Measurements from ENCODE around the gene STARD9. TPM values are rescaled to one million over a fixed set of nuclear protein-coding genes. Genes with fewer than 3 reads are reported as not detected.

STARD9 gene
- total RNA-seq, 2 experiments from 2014 or later = 3.4 to 3.8 TPM

DNA sequence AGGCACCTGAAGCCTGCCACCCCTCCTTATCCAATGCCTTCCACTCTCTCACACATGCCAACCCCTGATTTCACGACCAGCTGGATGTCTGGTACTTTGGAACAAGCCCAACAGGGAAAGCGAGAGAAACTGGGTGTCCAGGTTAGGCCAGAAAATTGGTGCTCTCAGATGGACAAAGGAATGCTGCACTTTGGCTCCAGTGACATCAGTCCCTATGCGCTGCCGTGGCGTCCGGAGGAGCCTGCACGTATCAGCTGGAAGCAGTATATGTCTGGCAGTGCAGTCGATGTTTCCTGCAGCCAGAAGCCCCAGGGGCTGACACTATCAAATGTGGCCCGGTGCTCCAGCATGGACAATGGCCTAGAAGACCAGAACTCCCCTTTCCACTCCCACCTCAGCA is 116.4 kb downstream of the STARD9 start:
- intact Hi-C loops (cut with micrococcal nuclease) = no loop called here
- Mint-ChIP-seq H3K4me1 (ENCODE audit: low read depth) (peaks cover 7% of the 10 kb centered on the region), H3K4me3 (no peak overlapping the region), H3K36me3 (no peaks in the 10 kb centered on the region), H3K27ac (no peak overlapping the region), H3K27me3 (no peaks in the 10 kb centered on the region), H3K9me3 (no peaks in the 10 kb centered on the region)
- ChIA-PET POLR2A (no interaction called here), CTCF (no interaction called here)
- DNase-seq = no peak

DNA sequence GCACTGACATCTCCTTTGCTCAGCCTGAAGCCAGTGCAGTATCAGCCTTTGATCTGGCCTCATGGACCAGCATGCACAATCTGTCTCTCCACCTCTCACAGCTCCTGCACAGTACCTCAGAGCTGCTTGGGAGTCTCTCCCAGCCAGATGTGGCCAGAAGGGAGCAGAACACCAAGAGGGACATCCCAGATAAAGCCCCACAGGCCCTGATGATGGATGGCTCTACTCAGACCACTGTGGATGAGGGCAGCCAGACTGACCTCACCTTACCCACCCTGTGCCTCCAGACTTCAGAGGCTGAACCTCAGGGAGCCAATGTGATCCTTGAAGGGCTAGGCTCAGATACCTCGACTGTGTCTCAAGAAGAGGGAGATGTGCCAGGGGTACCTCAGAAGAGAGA is 117.1 kb downstream of the STARD9 start:
- DNase-seq = no peak
- ChIA-PET CTCF (no interaction called here), POLR2A (interaction anchor here (0.6 kb wide), 1 partner anchor 473 kb away, joined by 4 read pairs; no protein-coding TSS in a partner anchor)
- Mint-ChIP-seq H3K36me3 (no peaks in the 10 kb centered on the region), H3K27me3 (no peaks in the 10 kb centered on the region), H3K9me3 (no peaks in the 10 kb centered on the region), H3K4me1 (ENCODE audit: low read depth) (peaks cover 7% of the 10 kb centered on the region), H3K4me3 (no peak overlapping the region), H3K27ac (no peak overlapping the region)
- intact Hi-C loops (cut with micrococcal nuclease) = no loop called here

DNA sequence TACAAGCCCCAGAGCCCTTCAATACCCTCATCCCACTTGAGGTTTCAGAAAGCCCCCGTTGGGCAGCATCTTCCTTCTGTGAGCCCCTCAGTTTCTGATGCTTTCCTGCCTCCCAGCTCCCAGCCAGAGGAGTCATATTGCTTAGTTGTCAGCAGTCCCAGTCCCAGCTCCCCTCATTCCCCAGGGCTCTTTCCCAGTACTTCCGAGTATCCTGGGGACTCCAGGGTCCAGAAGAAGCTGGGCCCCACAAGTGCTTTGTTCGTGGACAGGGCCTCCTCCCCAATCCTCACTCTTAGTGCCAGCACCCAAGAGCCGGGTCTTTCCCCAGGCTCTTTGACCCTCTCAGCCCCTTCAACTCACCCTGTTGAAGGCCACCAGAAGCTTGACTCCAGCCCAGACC is 117.6 kb downstream of the STARD9 start:
- Mint-ChIP-seq H3K4me1 (ENCODE audit: low read depth) (peaks cover 7% of the 10 kb centered on the region), H3K9me3 (no peaks in the 10 kb centered on the region), H3K27ac (no peak overlapping the region), H3K27me3 (no peaks in the 10 kb centered on the region), H3K36me3 (no peaks in the 10 kb centered on the region), H3K4me3 (no peak overlapping the region)
- POLR2A ChIA-PET = interaction anchor here (0.6 kb wide), 1 partner anchor 473 kb away, joined by 4 read pairs; no protein-coding TSS in a partner anchor
- DNase-seq = no peak
- CTCF ChIA-PET = interaction anchor here (0.6 kb wide), 1 partner anchor 778 kb away, joined by 3 read pairs; no protein-coding TSS in a partner anchor
- intact Hi-C loops (cut with micrococcal nuclease) = no loop called here

DNA sequence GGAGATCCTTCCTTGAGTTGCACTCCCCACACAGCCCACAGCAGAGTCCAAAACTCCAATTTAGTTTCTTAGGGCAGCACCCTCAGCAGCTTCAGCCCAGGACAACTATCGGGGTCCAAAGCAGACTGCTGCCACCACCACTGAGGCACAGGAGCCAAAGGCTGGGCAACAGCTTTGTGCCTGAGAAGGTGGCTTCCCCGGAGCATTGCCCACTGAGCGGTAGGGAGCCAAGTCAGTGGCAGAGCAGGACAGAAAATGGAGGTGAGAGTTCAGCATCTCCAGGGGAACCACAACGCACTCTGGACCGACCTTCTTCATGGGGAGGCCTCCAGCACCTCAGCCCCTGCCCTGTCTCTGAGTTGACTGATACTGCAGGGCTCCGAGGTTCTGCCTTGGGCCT is 118.1 kb downstream of the STARD9 start:
- peaks cover 7% of the 10 kb centered on the region for H3K4me1 Mint-ChIP-seq (ENCODE audit: low read depth)
- no peak overlapping the region for H3K4me3 Mint-ChIP-seq
- H3K36me3 Mint-ChIP-seq = no peaks in the 10 kb centered on the region
- no peaks in the 10 kb centered on the region for H3K9me3 Mint-ChIP-seq
- POLR2A ChIA-PET = no interaction called here
- no peak overlapping the region for H3K27ac Mint-ChIP-seq
- intact Hi-C loops (cut with micrococcal nuclease) = no loop called here
- DNase-seq = no peak
- CTCF ChIA-PET = interaction anchor here (0.6 kb wide), 1 partner anchor 778 kb away, joined by 3 read pairs; no protein-coding TSS in a partner anchor
- no peaks in the 10 kb centered on the region for H3K27me3 Mint-ChIP-seq

DNA sequence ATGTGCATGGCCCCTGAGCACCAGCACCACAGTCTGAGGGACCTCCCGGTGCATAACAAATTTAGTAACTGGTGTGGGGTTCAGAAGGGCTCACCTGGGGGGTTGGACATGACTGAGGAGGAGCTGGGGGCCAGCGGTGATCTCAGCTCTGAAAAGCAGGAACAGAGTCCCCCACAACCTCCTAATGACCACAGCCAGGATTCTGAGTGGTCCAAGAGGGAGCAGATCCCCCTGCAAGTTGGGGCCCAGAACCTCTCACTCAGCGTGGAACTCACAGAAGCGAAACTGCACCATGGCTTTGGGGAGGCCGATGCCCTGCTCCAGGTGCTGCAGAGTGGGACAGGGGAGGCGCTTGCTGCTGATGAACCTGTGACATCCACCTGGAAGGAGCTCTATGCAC is 118.5 kb downstream of the STARD9 start:
- peaks cover 7% of the 10 kb centered on the region for H3K4me1 Mint-ChIP-seq (ENCODE audit: low read depth)
- POLR2A ChIA-PET = no interaction called here
- H3K36me3 Mint-ChIP-seq = no peaks in the 10 kb centered on the region
- H3K27me3 Mint-ChIP-seq = no peaks in the 10 kb centered on the region
- H3K4me3 Mint-ChIP-seq = no peak overlapping the region
- no peak for DNase-seq
- CTCF ChIA-PET = no interaction called here
- no peak overlapping the region for H3K27ac Mint-ChIP-seq
- no peaks in the 10 kb centered on the region for H3K9me3 Mint-ChIP-seq
- intact Hi-C loops (cut with micrococcal nuclease) = no loop called here

DNA sequence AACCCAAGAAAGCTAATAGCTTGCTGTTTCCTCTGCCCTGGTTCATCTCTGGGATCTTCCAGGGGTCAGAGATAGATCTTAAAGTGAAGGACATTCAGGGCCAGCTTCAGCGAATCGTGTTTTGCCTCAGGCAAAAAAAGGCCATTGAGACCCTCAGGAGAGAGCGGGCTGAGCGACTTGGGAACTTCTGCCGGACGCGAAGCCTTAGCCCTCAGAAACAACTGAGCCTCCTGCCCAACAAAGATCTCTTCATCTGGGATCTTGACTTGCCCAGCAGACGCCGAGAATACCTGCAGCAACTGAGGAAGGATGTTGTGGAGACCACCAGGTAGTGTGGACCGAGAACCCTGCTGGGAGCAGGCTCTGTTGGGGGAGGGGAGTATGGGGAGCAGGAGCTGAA is 119.0 kb downstream of the STARD9 start:
- H3K27ac Mint-ChIP-seq = no peak overlapping the region
- ChIA-PET CTCF (no interaction called here), POLR2A (no interaction called here)
- H3K36me3 Mint-ChIP-seq = no peaks in the 10 kb centered on the region
- DNase-seq = no peak
- intact Hi-C loops (cut with micrococcal nuclease) = no loop called here
- H3K27me3 Mint-ChIP-seq = no peaks in the 10 kb centered on the region
- H3K4me3 Mint-ChIP-seq = no peak overlapping the region
- no peaks in the 10 kb centered on the region for H3K9me3 Mint-ChIP-seq
- peaks cover 7% of the 10 kb centered on the region for H3K4me1 Mint-ChIP-seq (ENCODE audit: low read depth)

DNA sequence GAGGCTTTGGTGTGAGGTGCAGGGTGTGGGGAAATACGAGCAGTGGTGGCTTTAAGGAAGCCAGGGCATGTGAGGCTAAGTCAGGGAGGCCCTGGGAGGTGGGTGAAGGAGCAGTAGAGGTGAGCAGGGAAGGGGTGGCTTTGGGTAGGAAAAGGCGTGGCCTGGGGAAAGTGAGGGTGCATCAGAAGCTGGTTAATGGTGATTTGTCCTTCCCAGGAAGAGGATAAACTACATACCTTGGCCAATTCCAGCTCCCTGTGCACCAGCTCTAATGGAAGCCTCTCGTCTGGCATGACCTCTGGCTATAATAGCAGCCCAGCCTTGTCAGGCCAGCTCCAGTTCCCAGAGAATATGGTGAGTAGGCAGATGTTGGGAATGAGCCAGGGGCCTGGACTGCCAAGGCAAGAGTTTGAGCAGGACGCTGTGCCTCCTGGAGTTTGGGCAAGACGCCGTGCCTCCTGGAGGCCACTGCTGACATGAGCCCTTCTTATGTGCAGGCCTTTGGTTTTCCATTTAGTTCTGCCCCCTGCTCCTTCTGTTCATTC is 120.2 kb downstream of the STARD9 start:
- intact Hi-C loops (cut with micrococcal nuclease) = no loop called here
- H3K4me1 Mint-ChIP-seq (ENCODE audit: low read depth) = peaks cover 7% of the 10 kb centered on the region
- no peak overlapping the region for H3K27ac Mint-ChIP-seq
- H3K9me3 Mint-ChIP-seq = no peaks in the 10 kb centered on the region
- CTCF ChIA-PET = interaction anchor here (0.7 to 1.1 kb wide), 3 partner anchors 10 to 509 kb away, joined by 3 to 5 read pairs (median 4); no protein-coding TSS in a partner anchor
- POLR2A ChIA-PET = no interaction called here
- DNase-seq = no peak
- no peaks in the 10 kb centered on the region for H3K36me3 Mint-ChIP-seq
- no peak overlapping the region for H3K4me3 Mint-ChIP-seq
- no peaks in the 10 kb centered on the region for H3K27me3 Mint-ChIP-seq

DNA sequence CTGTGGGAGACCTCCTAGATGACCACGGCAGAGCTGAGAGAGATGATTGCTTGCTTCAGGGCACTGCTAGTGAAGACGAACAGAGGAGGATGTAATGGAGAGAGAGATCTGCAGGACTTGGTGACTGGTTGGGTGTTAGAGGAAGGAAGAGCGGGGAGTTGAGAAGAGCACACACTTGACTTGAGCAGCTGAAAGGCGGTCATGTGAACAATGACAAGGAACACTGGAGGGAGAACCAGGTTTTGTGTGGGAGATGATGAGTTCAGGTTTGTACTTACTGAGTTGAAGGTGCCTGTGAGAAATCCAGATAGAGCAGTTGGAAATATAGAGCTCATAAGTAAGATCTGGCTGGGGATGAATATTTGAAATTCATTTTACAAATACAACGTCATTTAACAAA is 121.2 kb downstream of the STARD9 start:
- no peaks in the 10 kb centered on the region for H3K9me3 Mint-ChIP-seq
- H3K27ac Mint-ChIP-seq = no peak overlapping the region
- peaks cover 2% of the 10 kb centered on the region for H3K36me3 Mint-ChIP-seq
- DNase-seq = no peak
- no peaks in the 10 kb centered on the region for H3K27me3 Mint-ChIP-seq
- no peak overlapping the region for H3K4me3 Mint-ChIP-seq
- ChIA-PET CTCF (interaction anchor here (0.5 to 1.1 kb wide), 2 partner anchors 508 to 1526 kb away, joined by 3 to 5 read pairs; no protein-coding TSS in a partner anchor), POLR2A (no interaction called here)
- peaks cover 1% of the 10 kb centered on the region for H3K4me1 Mint-ChIP-seq (ENCODE audit: low read depth)
- intact Hi-C loops (cut with micrococcal nuclease) = no loop called here

DNA sequence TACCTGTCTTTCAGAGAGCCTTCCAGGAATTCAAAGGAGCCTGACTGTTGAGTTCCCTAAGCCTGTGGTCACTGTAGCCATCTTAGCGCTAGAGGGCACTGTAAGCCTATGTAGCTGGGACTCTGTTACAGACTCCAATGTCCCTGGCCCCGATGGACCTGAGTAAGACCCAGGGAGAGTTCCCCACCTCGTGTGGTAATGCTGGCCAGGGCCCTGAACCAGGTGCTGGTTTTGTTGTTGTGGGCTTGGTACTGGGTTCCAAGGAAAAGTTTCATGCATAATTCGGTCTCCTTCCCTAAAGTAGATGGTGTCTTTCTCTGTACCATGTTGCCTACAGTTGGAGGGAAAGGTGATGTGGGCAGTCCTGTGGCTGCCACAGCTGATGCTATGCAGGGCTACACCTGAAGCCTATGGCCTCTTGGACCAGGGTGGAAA is 129.1 kb downstream of the STARD9 start:
- intact Hi-C loops (cut with micrococcal nuclease) = loop anchor here (1.0 to 5.0 kb wide), 3 partner anchors 222 to 583 kb away; no protein-coding TSS in a partner anchor
- H3K9me3 Mint-ChIP-seq = no peaks in the 10 kb centered on the region
- H3K27me3 Mint-ChIP-seq = no peaks in the 10 kb centered on the region
- no peak overlapping the region for H3K4me3 Mint-ChIP-seq
- H3K36me3 Mint-ChIP-seq = peaks cover 5% of the 10 kb centered on the region
- ChIA-PET CTCF (interaction anchor here (1.2 to 4.9 kb wide), 5 partner anchors 8 to 223 kb away, joined by 3 to 57 read pairs (median 4); no protein-coding TSS in a partner anchor), POLR2A (no interaction called here)
- no peak overlapping the region for H3K27ac Mint-ChIP-seq
- peak; percentile 73 for DNase-seq
- no peaks in the 10 kb centered on the region for H3K4me1 Mint-ChIP-seq (ENCODE audit: low read depth)

DNA sequence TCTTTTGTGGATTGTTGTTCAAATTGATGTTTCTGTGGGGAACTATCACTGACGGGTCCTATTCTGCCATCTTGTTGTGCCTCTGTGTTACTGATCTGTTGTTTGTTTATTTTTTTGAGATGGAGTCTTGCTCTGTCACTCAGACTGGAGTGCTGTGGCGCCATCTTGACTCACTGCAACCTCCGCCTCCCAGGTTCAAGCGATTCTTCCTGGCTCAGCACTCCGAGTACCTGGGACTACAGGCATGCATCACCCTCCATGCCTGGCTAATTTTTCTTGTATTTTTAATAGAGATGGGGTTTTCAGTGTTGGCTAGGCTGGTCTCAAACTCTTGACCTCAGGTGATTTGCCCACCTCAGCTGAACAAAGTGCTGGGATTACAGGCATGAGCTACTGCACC is 129.9 kb downstream of the STARD9 start:
- ChIA-PET POLR2A (no interaction called here), CTCF (interaction anchor here (1.0 to 4.9 kb wide), 7 partner anchors 10 to 499 kb away, joined by 3 to 57 read pairs (median 4); no protein-coding TSS in a partner anchor)
- intact Hi-C loops (cut with micrococcal nuclease) = loop anchor here (2.0 kb wide), 1 partner anchor 499 kb away; no protein-coding TSS in a partner anchor
- H3K27me3 Mint-ChIP-seq = no peaks in the 10 kb centered on the region
- no peak overlapping the region for H3K4me3 Mint-ChIP-seq
- H3K4me1 Mint-ChIP-seq (ENCODE audit: low read depth) = no peaks in the 10 kb centered on the region
- peaks cover 5% of the 10 kb centered on the region for H3K36me3 Mint-ChIP-seq
- DNase-seq = no peak
- no peaks in the 10 kb centered on the region for H3K9me3 Mint-ChIP-seq
- H3K27ac Mint-ChIP-seq = no peak overlapping the region

DNA sequence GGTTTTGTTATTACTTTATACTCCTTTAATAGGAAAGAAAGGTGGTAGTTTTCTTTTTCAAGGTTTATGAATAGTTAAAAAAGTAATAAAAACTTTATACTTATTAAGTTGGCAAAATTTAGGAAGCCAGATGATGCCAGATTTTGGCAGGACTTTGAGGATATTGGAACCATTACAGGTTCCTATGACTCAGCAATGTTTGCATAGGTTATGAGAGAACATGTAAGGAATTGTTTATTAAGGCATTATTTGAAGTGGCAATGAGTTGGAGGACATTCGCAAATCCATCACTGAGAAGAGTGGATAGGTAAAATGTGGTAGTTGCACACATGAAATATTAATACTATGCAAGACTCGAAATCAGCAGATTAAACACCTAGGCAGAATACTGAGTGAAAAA is 131.7 kb downstream of the STARD9 start:
- ChIA-PET POLR2A (no interaction called here), CTCF (interaction anchor here (4.9 kb wide), 1 partner anchor 220 kb away, joined by 57 read pairs; no protein-coding TSS in a partner anchor)
- DNase-seq = no peak
- peaks cover 3% of the 10 kb centered on the region for H3K36me3 Mint-ChIP-seq
- no peaks in the 10 kb centered on the region for H3K27me3 Mint-ChIP-seq
- no peak overlapping the region for H3K27ac Mint-ChIP-seq
- H3K9me3 Mint-ChIP-seq = no peaks in the 10 kb centered on the region
- no peak overlapping the region for H3K4me3 Mint-ChIP-seq
- H3K4me1 Mint-ChIP-seq (ENCODE audit: low read depth) = no peaks in the 10 kb centered on the region
- intact Hi-C loops (cut with micrococcal nuclease) = no loop called here

DNA sequence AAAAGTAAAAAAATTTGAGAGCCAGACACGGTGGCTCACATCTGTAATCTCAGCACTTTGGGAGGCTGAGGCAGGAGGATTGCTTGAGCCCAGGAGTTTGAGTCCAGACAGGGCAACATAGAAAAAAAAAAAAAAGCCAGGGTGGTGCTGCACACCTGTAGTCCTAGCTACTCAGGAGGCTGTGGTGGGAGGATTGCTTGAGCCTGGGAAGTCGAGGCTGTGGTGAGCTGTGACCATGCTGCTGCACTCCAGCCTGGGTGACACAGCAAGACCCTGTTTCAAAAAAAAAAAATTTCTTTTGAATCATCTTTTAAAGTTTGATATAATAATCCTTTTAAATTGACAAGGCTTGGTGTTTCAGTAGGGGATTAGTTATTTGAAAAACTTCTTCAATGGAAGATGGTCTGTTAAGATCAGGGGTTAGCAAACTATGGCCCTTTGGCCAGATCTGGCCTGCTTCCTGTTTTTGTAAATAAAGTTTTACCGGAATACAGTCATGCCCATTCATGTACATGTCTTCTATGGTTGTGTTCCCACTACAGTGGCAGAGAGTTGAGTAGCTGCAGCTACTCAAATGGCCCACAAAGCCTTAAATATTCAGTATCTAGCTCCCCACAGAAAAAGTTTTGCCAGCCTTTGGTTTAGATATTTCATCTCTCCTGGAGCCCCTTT is 132.6 kb downstream of the STARD9 start:
- H3K4me1 Mint-ChIP-seq (ENCODE audit: low read depth) = no peaks in the 10 kb centered on the region
- H3K27me3 Mint-ChIP-seq = no peaks in the 10 kb centered on the region
- DNase-seq = no peak
- no peaks in the 10 kb centered on the region for H3K9me3 Mint-ChIP-seq
- ChIA-PET CTCF (interaction anchor here (1.4 kb wide), 1 partner anchor 218 kb away, joined by 6 read pairs; no protein-coding TSS in a partner anchor), POLR2A (no interaction called here)
- intact Hi-C loops (cut with micrococcal nuclease) = loop anchor here (1.0 kb wide), 1 partner anchor 218 kb away; no protein-coding TSS in a partner anchor
- no peak overlapping the region for H3K4me3 Mint-ChIP-seq
- H3K27ac Mint-ChIP-seq = no peak overlapping the region
- H3K36me3 Mint-ChIP-seq = peaks cover 3% of the 10 kb centered on the region
